SK-N-SH (cell line): Measurements from ENCODE around the gene SPATA21. TPM values are rescaled to one million over a fixed set of nuclear protein-coding genes. Genes with fewer than 3 reads are reported as not detected.
A peak's percentile ranks its signal among the peaks of the same experiment; 100 is the strongest.

Experiments
- CTCF ChIA-PET: fragments of 300-600, 350-600 bp; formaldehyde crosslinking; extraction: SDS; loops from one replicate; lab custom pipeline; 2021; lab: Yijun Ruan, JAX
- POLR2A ChIA-PET: fragments of 350-600 bp; sonication (Branson Sonifier 250); formaldehyde crosslinking; extraction: SDS; loops from one replicate; lab custom pipeline; 2020; ENCODE audit warnings: antibody characterized with exemption, inconsistent platforms; lab: Yijun Ruan, JAX
- DNase-seq: peaks from one replicate; pipeline ENCODE4 v3.0.0; 2012
- H2AFZ ChIP-seq: fragments of 200-600 bp; sonication (generic); 2 replicates; pipeline ENCODE4 v1.8.1; 2016; ENCODE audit warnings: antibody characterized with exemption, mild to moderate bottlenecking, low read depth
- H3F3A ChIP-seq: fragments of 200-600 bp; sonication (generic); replicated peaks from 2 replicates; pipeline ENCODE3; 2016; ENCODE audit warnings: antibody characterized with exemption, mild to moderate bottlenecking; ENCODE audit not compliant: insufficient read depth
- H3K27ac ChIP-seq, 2 experiments: fragments of 200-500 bp in 1 of 2; fragments of 200-600 bp in 1 of 2; sonication (Bioruptor generic) in 1 of 2; sonication (generic), shearing (Covaris generic) in 1 of 2; 2 replicates each; pipeline versions ENCODE4 v1.5.1 to v1.6.1; 2014 to 2016; ENCODE audit warnings: low read depth in 2 of 2, inconsistent platforms in 1 of 2, low read length in 1 of 2, mild to moderate bottlenecking in 1 of 2, mixed read lengths in 1 of 2
- H3K27me3 ChIP-seq: fragments of 200-600 bp; sonication (generic), shearing (Covaris generic); 2 replicates; pipeline ENCODE4 v1.6.1; 2016; ENCODE audit warnings: mixed run types; ENCODE audit not compliant: insufficient read depth
- H3K36me3 ChIP-seq, 2 experiments: fragments of 200-500 bp in 1 of 2; fragments of 200-600 bp in 1 of 2; sonication (Bioruptor generic) in 1 of 2; sonication (generic) in 1 of 2; replicated peaks in 1 of 2; 2 replicates each; pipeline versions ENCODE3 to v1.5.1; 2014 to 2016; ENCODE audit warnings: low read length in 1 of 2, mild to moderate bottlenecking in 1 of 2; ENCODE audit not compliant: insufficient read depth in 2 of 2, control insufficient read depth in 1 of 2
- H3K4me1 ChIP-seq, 2 experiments: fragments of 200-500 bp in 1 of 2; fragments of 200-600 bp in 1 of 2; sonication (Bioruptor generic) in 1 of 2; sonication (generic), shearing (Covaris generic) in 1 of 2; 2 replicates each; pipeline versions ENCODE4 v1.5.1 to v1.6.1; 2014 to 2016; ENCODE audit warnings: low read depth in 1 of 2, low read length in 1 of 2, mixed run types in 1 of 2; ENCODE audit not compliant: insufficient read depth in 2 of 2, control insufficient read depth in 1 of 2
- H3K4me2 ChIP-seq: fragments of 200-600 bp; sonication (generic), shearing (Covaris generic); 2 replicates; pipeline ENCODE4 v1.6.1; 2017; ENCODE audit warnings: mixed run types
- H3K4me3 ChIP-seq, 2 experiments: fragments of 200-500 bp in 1 of 2; fragments of 200-600 bp in 1 of 2; sonication (Bioruptor generic) in 1 of 2; sonication (generic), shearing (Covaris generic) in 1 of 2; 2 replicates each; pipeline versions ENCODE4 v1.5.1 to v1.8.1; 2014 to 2016; ENCODE audit warnings: low read depth in 2 of 2, inconsistent platforms in 1 of 2, low read length in 1 of 2, mild to moderate bottlenecking in 1 of 2, mixed read lengths in 1 of 2, moderate library complexity in 1 of 2
- H3K79me2 ChIP-seq: fragments of 200-600 bp; sonication (generic); 2 replicates; pipeline ENCODE4 v1.8.1; 2017; ENCODE audit warnings: mild to moderate bottlenecking; ENCODE audit not compliant: insufficient read depth
- H3K9ac ChIP-seq: fragments of 200-600 bp; sonication (generic); 2 replicates; pipeline ENCODE4 v1.6.1; 2017; ENCODE audit warnings: mixed run types
- H3K9me2 ChIP-seq: fragments of 200-600 bp; sonication (generic); 2 replicates; pipeline ENCODE4 v1.6.1; 2017; ENCODE audit warnings: mixed run types
- H3K9me3 ChIP-seq: fragments of 200-600 bp; sonication (generic); 2 replicates; pipeline ENCODE4 v1.6.1; 2017; ENCODE audit warnings: mixed run types, mild to moderate bottlenecking, moderate library complexity
- H4K20me1 ChIP-seq: fragments of 200-600 bp; sonication (generic); 2 replicates; pipeline ENCODE4 v1.6.1; 2017; ENCODE audit warnings: mild to moderate bottlenecking, mixed run types; ENCODE audit not compliant: insufficient read depth
- FOSL2 ChIP-seq: IDR thresholded peaks from 2 replicates; pipeline ENCODE4 v1.4.0; 2012; ENCODE audit warnings: low read depth, mild to moderate bottlenecking, moderate library complexity, borderline replicate concordance
- GABPA ChIP-seq: IDR thresholded peaks from 2 replicates; pipeline ENCODE4 v1.4.0; 2012; ENCODE audit warnings: low read depth, mild to moderate bottlenecking
- JUND ChIP-seq: IDR thresholded peaks from 2 replicates; pipeline ENCODE4 v1.4.0; 2012
- MEF2A ChIP-seq: IDR thresholded peaks from 2 replicates; pipeline ENCODE4 v1.4.0; 2012; ENCODE audit warnings: low read depth, borderline replicate concordance
- POLR2AphosphoS5 ChIP-seq: IDR thresholded peaks from 2 replicates; pipeline ENCODE4 v1.6.1; 2012; ENCODE audit warnings: low read depth, low read length
- RCOR1 ChIP-seq: fragments of 150-350 bp; IDR thresholded peaks from 2 replicates; pipeline ENCODE4 v1.6.1; 2017; ENCODE audit warnings: antibody characterized with exemption, low read length
- RXRA ChIP-seq: IDR thresholded peaks from 2 replicates; pipeline ENCODE4 v1.4.0; 2012; ENCODE audit warnings: low read depth, mild to moderate bottlenecking, borderline replicate concordance
- SMC3 ChIP-seq: IDR thresholded peaks from 2 replicates; pipeline ENCODE4 v1.6.1; 2012; ENCODE audit warnings: low read depth, low read length, improper control_type of control experiment
- TCF12 ChIP-seq: IDR thresholded peaks from 2 replicates; pipeline ENCODE4 v1.4.0; 2012
- WGBS: methylation state at CpG from one replicate; pipeline ENCODE4 v1.1.6; 2017; ENCODE audit warnings: low lambda C conversion rate; 5-methylcytosine and 5-hydroxymethylcytosine counted together
- polyA plus RNA-seq, 3 experiments: library from polyadenylated mRNA; depleted of rRNA; stranded (reverse); fragments of >200 nt; gene quantifications; 2 replicates each; pipeline ENCODE4 v1.2.3, GENCODE V29; 2012
- TF ChIP-seq, protein P1 (sequence below): IDR thresholded peaks from 2 replicates; pipeline ENCODE4 v1.4.0; 2012; ENCODE audit warnings: low read depth, borderline replicate concordance
- TF ChIP-seq, protein P2 (sequence below): IDR thresholded peaks from 2 replicates; pipeline ENCODE4 v1.4.0; 2012; ENCODE audit warnings: low read depth, borderline replicate concordance
- TF ChIP-seq, protein P3 (sequence below): IDR thresholded peaks from 2 replicates; pipeline ENCODE4 v1.4.0; 2012; ENCODE audit warnings: low read depth
- TF ChIP-seq, protein P4 (sequence below): fragments of 150-350 bp; IDR thresholded peaks from 2 replicates; pipeline ENCODE4 v1.6.1; 2016; ENCODE audit warnings: mild to moderate bottlenecking, low read depth, low read length
- TF ChIP-seq, protein P5 (sequence below): fragments of 150-350 bp; IDR thresholded peaks from 2 replicates; pipeline ENCODE4 v1.6.1; 2017; ENCODE audit warnings: antibody characterized with exemption, low read length, low read depth, borderline replicate concordance

The SPATA21 gene
- polyA plus RNA-seq, 1 of the 3 experiments (the other 2 are of a cell fraction) = 0.10 TPM

DNA sequence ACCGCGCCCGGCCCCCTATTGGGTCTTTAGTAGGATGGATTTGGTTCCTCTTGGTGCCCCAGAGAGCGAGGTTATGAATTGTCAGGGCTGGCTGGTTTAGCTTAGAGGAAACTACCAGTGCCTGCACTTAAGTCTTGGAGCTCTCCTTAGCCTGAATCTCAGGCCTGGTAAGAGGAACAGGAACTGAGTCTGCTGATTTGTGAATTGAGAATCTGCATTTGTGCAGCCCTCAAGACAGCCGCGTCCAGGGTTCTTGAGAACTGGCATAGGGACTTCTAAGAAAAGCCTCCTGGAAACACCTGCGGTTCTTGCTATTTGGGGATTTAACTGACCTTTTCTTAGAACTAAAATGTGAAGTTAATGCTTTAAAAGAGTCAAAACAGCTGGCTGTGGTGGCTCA is 5.0 kb upstream of the SPATA21 start (continued):
- TF ChIP-seq, protein P1, sequence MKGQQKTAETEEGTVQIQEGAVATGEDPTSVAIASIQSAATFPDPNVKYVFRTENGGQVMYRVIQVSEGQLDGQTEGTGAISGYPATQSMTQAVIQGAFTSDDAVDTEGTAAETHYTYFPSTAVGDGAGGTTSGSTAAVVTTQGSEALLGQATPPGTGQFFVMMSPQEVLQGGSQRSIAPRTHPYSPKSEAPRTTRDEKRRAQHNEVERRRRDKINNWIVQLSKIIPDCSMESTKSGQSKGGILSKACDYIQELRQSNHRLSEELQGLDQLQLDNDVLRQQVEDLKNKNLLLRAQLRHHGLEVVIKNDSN = no peak
- TF ChIP-seq FOSL2 = no peak
- no peak for TF ChIP-seq RXRA
- TF ChIP-seq SMC3 = no peak
- TF ChIP-seq GABPA = no peak
- TF ChIP-seq POLR2AphosphoS5 = no peak
- TF ChIP-seq, protein P2, sequence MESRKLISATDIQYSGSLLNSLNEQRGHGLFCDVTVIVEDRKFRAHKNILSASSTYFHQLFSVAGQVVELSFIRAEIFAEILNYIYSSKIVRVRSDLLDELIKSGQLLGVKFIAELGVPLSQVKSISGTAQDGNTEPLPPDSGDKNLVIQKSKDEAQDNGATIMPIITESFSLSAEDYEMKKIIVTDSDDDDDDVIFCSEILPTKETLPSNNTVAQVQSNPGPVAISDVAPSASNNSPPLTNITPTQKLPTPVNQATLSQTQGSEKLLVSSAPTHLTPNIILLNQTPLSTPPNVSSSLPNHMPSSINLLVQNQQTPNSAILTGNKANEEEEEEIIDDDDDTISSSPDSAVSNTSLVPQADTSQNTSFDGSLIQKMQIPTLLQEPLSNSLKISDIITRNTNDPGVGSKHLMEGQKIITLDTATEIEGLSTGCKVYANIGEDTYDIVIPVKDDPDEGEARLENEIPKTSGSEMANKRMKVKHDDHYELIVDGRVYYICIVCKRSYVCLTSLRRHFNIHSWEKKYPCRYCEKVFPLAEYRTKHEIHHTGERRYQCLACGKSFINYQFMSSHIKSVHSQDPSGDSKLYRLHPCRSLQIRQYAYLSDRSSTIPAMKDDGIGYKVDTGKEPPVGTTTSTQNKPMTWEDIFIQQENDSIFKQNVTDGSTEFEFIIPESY = no peak
- TF ChIP-seq, protein P3, sequence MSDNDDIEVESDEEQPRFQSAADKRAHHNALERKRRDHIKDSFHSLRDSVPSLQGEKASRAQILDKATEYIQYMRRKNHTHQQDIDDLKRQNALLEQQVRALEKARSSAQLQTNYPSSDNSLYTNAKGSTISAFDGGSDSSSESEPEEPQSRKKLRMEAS = no peak
- TF ChIP-seq JUND = no peak
- TF ChIP-seq RCOR1 = no peak
- TF ChIP-seq, protein P4, sequence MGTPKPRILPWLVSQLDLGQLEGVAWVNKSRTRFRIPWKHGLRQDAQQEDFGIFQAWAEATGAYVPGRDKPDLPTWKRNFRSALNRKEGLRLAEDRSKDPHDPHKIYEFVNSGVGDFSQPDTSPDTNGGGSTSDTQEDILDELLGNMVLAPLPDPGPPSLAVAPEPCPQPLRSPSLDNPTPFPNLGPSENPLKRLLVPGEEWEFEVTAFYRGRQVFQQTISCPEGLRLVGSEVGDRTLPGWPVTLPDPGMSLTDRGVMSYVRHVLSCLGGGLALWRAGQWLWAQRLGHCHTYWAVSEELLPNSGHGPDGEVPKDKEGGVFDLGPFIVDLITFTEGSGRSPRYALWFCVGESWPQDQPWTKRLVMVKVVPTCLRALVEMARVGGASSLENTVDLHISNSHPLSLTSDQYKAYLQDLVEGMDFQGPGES = no peak
- no peak for TF ChIP-seq MEF2A

DNA sequence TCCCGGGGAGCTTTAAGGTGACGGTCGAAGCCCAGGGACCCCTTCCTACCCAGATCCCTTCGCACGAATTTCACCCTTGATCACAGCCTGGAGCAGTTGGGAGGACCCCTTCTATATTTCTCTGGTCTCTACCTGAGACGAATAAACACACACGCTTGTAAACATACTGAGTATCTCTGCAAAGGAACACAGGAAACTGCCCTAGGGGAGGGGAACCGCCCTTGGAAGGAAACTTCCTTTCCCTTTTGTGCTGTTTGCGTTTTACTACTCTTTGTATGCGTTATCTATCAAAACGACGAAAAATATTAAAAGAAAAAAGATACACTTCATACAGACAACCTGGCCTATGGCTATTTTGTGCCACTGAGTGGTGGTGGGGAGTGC is 4.0 kb upstream of the SPATA21 start:
- WGBS = 3% methylated on average over 12 of the region's 12 CpGs
- Histone ChIP-seq H3K27ac (peak overlapping the region; percentile 63 to 80; a peak in 3 of 4 replicates), H2AFZ (peak overlapping the region; percentile 69; the same call in 1 of the 2 replicates), H3K4me1 (peaks cover 3 to 6% of the 10 kb centered on the region in 2 experiments; a peak in 1 of 4 replicates), H3F3A (peaks cover 8% of the 10 kb centered on the region), H3K36me3 (peaks cover 24 to 29% of the 10 kb centered on the region in 2 experiments), H3K27me3 (no peaks in the 10 kb centered on the region)
- CTCF ChIA-PET = interaction anchor here (0.6 to 2.2 kb wide), 8 partner anchors 8 to 73 kb away, joined by 3 to 13 read pairs (median 6); no protein-coding TSS in a partner anchor
- DNase-seq = no peak
- TF ChIP-seq TCF12 = no peak
- TF ChIP-seq, protein P5, sequence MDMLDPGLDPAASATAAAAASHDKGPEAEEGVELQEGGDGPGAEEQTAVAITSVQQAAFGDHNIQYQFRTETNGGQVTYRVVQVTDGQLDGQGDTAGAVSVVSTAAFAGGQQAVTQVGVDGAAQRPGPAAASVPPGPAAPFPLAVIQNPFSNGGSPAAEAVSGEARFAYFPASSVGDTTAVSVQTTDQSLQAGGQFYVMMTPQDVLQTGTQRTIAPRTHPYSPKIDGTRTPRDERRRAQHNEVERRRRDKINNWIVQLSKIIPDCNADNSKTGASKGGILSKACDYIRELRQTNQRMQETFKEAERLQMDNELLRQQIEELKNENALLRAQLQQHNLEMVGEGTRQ = no peak
- TF ChIP-seq, all 33 proteins: peak for 0
- peak overlapping the region; percentile 77 for H3K4me2 ChIP-seq
- H4K20me1 ChIP-seq = peaks cover 9% of the 10 kb centered on the region; the same call in 1 of the 2 replicates
- H3K9ac ChIP-seq = peak overlapping the region; percentile 82
- H3K79me2 ChIP-seq = peaks cover 55% of the 10 kb centered on the region
- H3K4me3 ChIP-seq = peak overlapping the region; percentile 90 to 100
- POLR2A ChIA-PET = interaction anchor here (0.5 to 1.3 kb wide), 2 partner anchors 58 to 60 kb away, joined by 3 read pairs; no protein-coding TSS in a partner anchor
- no peaks in the 10 kb centered on the region for H3K9me2 ChIP-seq
- H3K9me3 ChIP-seq = no peaks in the 10 kb centered on the region
